ENCODE results near the gene RTN4RL1.

Gene RTN4RL1, protein sequence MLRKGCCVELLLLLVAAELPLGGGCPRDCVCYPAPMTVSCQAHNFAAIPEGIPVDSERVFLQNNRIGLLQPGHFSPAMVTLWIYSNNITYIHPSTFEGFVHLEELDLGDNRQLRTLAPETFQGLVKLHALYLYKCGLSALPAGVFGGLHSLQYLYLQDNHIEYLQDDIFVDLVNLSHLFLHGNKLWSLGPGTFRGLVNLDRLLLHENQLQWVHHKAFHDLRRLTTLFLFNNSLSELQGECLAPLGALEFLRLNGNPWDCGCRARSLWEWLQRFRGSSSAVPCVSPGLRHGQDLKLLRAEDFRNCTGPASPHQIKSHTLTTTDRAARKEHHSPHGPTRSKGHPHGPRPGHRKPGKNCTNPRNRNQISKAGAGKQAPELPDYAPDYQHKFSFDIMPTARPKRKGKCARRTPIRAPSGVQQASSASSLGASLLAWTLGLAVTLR

DNA sequence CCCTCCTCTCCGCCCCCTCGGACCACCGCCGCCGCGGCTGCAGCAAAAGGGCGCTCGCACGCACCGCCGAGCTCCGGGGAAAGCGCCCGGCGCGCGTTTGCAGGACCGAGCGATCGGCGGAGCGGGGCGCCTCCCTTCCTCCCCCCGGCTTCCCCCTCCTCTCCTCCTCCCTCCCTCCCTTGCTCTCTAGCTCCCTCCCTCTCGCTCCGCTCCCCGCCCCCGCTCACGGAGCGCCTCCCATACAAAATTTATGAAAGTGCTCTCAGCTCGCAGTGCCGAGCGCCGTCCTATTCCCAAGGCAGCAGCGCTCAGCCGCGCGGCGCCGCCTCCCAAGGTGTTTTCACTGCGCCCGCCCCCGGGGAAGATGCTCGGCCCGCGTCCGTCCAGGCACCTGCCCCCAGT lies at the start of gene RTN4RL1:
Gene RTN4RL1 (minus strand): TSS at position 115 of the 402 bp plus-strand sequence. CDS start 469 bp downstream, outside the sequence.
- DNase-seq = peak; percentile 39 to 80

DNA sequence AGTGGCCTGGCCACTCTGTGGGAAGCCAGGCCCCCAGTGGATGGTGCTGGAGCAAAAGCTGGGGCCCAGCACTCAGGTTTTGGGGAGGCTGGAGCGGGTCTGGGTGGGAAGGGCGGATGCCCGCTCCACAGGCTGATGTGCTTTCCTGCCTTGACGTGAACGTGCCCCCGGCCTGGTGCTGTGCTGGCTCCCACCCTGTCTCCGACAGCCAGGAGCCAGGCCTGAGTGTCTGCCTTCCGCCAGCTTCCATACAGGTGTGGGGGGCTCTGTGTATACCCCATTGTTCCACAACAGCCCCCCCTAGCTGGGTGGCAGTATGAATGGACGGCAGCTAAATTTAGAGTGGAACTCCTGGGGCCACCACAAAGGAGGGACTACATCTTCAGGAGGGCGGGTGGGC lies 49.8 kb upstream of the RTN4RL1 start:
- DNase-seq = no peak

DNA sequence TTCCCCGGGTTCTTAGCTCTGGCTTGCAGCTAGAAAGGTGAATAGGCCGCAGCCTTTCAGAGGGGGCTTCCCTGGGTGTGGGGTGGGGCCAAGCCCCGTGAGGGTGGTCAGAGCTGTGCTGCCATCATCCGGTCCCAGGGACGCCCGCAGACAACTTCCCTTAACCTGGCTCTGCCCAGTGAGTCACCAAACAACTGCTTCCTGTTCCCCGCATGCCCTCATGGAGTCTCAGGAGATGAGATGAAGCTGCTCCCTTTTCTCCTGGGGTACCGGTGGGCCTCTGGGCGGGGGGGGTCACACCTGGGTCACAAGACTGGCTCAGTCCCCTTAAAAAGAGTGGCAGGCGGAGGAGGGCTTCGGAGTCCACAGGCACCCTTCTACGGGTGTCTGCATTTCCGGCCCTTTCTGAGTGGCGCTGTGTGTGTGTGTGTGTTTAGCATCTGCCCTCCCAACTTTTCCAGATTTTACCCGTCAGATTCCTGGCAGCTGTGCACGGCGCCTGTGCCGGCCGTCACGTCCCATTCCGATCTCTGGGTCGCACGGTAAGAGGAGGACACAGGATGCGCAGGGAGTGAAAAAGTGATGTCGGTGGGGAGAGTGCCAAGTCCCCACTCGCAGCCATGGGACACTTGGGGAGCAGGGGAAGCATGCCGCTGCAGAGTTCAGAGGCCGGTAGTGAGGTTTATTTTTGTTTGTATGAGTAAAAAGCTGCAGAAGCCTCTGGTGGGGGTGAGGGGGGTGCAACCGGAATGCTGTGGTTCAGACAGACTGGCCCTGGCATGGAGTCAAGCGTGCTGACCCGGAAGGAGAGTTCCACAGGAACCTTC lies 46.5 kb upstream of the RTN4RL1 start:
- DNase-seq = no peak

DNA sequence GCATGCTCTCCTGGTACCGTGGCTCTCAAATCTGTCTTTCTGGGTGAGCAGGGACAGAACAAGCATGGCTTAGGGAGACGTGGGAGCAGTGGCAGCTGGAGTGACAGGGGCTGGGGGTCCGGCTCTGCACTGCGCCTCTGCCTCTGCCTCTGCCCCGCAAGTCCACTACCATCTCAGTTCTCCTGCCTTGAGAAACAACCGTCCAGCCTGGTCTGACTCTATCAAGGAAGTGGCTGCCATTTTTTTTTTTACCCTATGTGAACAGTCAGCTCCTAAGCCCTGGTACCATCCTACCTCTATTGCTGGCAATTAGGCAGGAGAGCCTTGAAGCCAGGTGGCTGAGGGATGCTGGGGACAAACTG lies 45.9 kb upstream of the RTN4RL1 start:
- DNase-seq = no peak

DNA sequence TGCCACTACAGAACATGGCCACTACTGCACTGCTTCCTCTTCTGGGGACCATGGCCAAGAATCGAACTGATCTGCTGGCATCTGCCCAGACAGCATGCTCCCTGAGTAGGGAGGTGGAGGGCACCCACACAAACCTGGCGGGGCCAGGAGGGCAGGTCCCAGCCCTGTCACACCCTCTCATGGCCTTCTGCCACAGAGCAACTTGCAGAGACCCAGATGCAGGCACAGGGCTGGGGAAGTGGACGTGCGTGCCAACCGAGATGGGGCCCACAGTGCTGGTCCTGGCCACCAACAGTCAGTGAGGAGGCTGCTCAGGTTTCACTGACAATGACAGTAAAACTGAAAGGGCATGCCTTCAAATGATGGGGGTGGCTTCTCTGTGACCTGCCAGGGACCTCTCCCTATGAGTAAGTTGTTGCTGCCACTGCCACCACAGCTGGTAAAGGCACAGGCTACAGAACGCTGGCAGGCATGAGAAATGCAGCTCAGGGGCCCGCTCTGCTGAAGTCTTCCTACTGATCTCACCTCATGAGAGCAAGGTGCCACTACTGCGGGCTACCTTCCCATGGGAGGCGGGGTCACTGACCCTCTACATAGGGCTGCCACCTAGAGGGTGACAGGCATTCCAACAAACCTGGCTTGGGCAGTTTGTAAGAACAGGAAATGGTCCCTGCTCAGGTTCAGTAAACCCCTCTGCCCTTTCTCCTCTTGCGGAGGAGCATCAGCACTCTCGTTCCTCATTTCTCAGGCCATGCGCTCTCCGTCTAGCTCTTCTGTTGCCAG lies 45.3 kb upstream of the RTN4RL1 start:
- no peak for DNase-seq

DNA sequence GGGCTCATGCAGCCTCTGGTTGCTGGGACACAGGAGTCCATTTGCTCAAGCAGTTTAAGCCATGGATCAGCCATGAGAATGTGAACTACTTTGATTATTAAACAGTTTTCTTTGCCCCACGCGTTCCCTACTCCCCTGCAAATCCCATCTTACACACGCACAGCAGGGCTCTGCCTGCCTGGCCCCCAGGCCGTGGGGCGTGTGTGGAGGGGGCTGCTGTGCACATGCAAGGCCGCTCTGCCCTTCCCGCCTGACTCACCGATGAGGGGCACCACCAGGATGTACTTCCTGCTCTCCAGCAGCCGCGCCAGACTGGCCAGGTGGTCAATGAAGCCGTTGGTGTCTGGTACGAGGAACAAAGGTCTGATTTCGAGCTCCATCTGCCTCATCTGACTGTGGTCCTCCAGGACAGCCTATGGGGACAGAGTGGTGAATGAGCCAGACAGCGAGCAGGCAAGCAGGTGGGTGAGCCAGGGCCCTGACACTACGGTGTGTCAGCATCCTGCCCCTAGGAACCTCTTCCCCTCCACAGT lies 43.5 kb upstream of the RTN4RL1 start:
- no peak for DNase-seq

DNA sequence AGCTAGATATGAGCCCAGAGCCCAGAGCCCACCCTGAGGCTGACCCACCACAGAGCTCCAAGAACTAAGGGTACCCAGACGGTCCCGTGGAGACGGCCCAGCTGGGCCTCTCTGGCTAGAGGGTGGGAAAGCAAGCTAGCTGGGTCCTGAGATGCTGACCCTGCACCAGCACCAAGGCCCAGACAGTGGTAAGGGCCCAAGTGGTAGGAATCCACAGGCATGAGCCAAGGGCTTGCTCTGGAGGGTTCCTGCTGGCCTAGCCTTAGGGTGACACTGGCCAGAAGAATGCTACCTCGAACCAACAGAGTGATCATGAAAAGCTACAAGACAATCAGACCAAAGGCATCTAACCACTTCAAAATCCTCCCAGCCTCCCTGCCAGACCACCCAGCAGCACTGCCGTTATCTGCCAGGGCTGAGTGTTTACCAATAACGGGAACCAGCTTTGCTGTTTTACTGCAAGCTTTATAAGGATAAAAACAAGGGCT lies 42.9 kb upstream of the RTN4RL1 start:
- no peak for DNase-seq

DNA sequence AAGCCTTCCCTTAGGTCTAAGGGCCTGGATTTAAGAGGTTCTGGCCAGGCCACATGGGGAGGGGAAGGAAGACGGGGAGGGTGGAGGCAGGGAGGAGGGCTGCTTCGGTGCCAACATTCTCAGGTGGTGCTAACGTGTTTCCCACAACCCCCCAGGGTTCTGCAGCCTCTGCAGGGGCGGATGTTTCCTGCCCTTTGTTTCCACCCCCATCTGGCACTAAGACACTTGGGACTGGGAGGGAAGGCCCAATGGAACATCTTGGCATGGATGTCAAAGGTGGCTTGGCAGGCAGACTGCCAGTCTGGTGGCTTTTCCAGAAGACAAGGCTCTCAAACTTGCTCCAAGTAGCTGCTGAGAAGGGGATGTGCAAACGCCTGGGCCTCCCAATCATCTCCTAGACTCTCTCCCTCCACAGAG lies 42.5 kb upstream of the RTN4RL1 start:
- no peak for DNase-seq

DNA sequence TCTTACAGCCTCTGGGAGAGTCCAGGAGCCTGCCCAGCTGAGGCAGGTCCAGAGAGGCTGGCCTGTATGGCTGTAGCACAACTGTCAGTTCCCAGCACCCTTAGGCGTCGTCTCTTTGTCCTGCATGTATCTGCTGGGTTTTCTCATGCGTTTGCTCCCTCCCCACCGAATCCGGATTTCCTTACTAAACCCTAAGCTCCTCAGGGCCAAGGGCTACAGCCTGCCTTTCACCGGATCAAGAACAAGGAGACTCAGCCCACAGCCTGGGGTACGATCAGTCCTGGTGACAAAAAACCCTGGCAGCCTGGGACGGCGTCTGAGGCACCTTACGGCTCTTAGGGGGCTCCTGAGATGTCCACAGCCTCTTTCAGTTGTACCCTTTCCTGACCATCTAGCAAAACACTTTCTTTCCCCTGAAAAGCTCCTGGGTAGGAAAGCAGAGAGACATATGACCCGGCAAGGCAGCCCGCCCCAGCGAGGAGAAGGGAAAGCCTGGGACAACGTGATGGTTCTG lies 42.0 kb upstream of the RTN4RL1 start:
- no peak for DNase-seq

DNA sequence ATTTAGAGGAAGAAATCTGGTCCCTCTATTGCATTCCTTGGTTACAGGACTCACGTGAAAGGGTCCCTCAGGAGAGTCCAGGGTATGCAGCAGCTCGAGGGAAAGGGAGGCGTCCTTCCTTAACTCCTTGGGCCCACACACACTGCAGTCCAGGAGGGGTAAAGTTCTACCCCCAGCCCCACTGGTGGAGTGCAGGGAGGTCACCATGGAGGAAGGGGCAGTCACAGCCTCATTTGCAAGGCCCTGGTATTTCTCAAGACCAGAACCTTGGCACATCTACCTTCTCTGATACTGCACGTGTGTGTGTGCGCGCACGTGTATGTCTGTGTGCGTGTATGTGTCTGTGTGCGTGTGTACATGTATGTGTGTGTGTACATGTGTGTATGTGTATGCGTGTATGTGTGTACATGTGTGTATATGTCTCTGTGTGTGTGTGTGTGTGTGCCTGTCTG lies 40.8 kb upstream of the RTN4RL1 start:
- DNase-seq = no peak

DNA sequence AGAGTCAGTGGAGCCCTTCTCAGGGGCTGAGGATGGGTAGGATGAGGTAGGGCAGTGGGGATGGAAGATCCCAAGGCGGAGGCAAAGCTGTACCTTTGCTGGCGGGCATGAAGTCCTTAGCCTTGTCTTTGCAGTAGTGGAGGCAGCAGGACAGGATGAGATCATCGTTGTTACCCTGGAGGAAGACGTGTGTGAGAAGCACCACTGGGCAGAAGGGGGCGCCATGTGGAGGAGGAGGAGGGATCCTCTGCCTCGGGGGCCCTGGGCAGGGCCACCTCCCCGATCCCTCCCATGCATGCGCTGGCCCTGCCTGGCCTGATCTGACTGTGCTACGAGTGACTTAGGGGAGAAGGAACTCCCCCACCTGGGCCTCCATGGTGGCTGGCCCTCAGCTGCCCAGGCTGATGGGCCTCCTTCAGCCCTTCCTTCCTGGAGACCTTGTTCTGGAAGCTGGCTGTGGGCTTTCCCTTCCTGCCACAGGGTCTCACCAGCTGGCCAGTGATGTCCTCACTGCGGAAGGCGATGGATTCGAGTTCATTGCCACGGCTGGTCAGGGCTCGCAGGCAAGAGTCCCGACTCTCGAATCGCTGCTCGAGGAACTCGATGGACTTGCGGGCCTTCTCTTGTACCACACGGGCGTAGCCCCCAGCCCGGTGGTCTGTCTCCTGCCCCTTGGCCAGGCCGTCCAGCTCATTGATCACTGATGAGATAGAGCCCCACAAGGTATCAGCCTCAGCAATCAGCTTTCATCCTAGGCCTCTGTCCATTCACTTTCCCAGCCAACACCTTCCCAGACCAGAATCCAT lies 40.0 kb upstream of the RTN4RL1 start:
- no peak for DNase-seq

DNA sequence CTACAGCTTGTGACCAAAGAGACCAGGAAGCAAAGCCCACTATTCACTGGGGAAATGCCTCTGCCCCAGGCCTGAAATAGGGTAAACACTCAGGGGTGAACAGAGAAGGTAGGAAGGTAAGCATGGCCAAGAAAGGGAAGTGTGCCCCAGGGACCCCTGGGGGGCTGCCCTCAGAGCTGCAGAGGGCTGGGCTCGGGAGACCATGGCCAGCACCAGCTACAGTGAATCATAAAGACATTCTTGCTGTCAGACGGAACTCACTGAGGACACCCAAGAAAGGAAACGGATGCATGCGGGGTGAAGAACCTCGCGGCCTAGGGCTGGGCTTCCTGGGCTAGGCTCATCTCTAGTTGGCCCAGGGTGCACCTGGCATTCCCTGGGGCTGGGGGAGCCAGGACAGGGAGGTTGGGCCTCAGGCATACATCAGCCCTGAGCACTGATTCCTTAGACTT lies 39.4 kb upstream of the RTN4RL1 start:
- no peak for DNase-seq

DNA sequence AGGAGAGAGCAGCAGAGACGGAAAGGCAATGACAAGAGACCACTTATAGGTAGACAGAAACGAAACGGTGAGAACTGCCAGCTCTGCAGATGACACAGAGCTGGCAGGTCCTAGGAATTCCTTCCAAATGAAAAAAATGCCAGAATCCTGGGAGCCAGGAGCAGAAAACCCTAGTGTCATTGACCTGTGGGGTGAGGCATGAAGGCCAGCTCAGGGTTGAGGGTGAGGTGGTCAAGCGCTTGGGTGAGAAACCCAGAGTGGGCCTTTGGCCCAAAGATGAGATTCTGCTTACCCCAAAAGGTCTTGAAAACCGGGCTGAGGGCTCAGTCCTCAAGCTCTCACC lies 39.0 kb upstream of the RTN4RL1 start:
- no peak for DNase-seq

DNA sequence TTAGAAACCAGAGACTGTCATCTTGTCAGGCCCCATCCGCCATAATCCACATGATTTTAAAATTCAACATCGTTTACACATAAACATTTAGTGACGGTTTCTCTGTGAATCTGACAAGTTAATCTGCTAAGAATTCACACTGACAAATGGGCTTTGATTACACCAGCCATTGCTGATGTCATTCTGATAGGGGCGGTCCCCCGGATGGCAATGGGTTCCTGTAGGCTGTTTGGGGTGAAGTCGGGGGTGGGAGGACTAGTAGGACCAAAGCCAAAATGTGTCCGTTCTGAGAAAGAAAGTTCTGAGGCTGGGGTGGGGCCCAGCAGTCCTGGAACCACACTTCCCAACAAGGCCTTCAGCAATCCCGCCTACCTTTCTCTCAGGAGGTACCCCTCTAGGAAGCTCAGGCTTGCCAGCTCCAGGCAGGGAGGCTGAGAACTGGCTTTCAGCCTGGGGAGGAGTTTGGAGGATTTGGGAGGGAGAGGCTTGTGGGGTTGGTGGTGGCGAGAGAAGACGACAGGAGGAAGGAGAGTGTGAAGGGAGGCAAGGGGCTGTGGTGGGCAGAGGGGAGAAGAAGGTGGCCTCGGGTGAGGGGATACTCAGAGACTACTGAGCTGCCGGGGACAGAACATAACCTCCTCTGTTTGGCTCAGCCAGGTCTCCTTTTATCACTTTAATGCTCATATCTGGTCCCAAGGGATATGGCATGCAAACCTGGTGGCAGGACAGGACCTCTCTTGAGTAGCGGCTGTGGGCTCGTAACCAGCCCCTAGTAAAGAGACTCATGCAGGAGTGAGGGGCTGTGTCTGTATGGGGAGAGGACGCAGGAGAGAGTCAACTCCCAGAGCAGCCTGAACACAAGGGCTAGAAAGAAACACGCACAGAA lies 38.4 kb upstream of the RTN4RL1 start:
- DNase-seq = no peak

DNA sequence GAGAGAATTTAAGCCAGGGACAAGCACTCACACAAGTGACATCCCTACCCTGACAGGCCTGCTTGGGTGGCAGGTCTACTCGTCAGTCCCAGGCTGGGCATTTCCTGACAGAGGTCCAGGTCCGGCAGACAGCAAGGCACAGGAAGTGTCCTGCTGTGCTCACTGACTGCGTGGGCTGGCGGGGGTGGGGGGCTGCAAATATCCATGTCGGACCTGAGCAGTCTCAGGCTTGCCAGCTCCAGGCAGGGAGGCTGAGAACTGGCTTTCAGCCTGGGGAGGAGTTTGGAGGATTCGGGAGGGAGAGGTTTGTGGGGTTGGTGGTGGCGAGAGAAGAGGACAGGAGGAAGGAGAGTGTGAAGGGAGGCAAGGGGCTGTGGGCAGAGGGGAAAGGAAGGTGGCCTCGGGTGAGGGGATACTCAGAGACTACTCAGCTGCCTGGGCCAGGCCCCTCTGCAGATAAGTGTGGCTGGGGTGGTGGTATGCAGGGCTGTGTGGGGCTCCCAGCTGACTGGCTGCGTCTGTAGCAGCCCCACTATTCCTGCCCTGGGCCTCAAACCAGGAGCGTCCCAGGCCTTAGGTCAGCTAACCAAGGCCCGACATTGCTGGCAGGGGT lies 37.5 kb upstream of the RTN4RL1 start:
- DNase-seq = no peak

DNA sequence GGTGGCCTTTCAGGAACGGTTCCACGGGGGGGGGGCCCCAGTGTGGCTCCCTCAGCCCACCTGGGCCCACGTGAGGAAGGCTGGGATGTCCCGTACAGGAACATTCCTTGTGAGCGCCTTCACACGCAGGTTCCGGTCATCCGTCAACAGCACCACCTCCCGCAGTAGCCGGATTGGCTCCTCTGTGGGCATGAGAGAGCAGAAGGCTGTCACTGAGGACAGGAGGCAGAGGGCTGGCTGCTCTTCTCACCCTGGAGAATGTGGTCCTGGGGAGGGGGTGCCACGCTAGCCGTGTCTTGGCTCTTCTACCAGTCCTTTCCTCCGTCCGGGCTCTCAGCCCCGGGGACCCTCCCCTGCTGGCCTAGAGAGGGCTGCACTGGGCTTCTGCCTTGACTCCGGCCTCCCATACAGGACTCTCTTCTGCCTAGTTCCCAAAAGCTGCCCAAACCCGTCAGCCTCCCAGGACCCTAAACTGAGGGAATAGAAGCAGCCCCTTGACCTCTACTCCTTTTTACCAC lies 36.4 kb upstream of the RTN4RL1 start:
- DNase-seq = no peak

DNA sequence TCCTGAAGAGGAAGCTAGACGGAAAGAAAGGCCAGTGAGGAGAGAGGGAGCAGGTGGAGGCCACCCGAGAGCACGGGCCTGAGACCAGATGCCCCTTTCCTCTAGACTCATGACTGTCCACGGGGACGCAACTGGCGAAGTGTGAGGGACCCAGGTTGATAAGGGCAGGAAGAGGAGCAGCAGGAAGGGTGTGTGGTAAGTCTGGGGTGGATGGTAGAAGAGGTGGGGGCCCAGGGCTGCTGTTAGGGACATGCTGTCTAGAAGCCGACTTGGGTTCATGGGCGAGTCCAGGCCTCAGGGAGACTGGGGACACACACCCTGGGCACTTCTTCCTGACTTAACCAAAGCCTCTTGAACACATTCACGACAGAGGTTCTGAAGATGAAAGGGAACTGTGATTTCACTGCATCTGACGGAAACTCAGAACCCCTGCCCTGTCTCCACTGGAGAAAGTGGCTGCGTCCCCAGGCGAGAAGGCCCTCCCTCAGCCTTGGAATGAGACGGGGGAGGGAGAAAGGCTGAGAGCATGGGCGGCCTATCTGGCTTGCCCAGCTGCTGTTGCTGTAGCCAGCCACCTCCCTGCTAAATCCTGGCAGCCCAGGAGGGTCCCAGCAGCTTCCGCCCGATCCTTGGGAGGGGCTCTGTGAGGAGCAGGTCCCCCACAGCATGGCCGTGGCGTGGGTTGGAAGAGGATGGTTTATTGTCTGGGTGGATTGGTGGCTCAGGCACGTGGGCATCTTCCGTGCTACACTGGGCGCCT lies 35.7 kb upstream of the RTN4RL1 start:
- no peak for DNase-seq

DNA sequence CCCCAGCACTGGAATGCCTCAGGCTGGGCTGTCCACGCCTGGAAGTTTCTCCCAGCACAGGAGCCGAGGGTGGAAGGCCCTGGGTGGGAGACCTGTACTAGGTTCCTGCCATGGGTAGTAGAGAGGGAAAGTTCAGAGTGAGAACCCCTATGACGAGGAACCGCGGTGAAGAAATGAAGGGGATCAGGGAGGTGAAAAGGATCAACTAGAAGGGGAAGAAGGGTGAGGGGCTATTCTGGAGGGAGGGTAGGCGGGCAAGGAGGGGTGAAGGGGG lies 35.2 kb upstream of the RTN4RL1 start:
- no peak for DNase-seq

Data from NCI-H187 (cell line).